HUES64 (cell line): ENCODE data around the gene PMP22. TPM values are rescaled to one million over a fixed set of nuclear protein-coding genes. Genes with fewer than 3 reads are reported as not detected.

Source experiments
- H3K27ac ChIP-seq: 2 replicates; pipeline ENCODE4 v1.7.0; 2013; ENCODE audit warnings: low read depth, low read length, inconsistent platforms
- H3K27me3 ChIP-seq: 2 replicates; pipeline ENCODE4 v1.6.1; 2013; ENCODE audit warnings: mild to moderate bottlenecking, low read length; ENCODE audit not compliant: insufficient read depth
- H3K36me3 ChIP-seq: 2 replicates; pipeline ENCODE4 v1.6.1; 2013; ENCODE audit warnings: mild to moderate bottlenecking, low read length; ENCODE audit not compliant: insufficient read depth
- H3K4me1 ChIP-seq: 2 replicates; pipeline ENCODE4 v1.6.1; 2013; ENCODE audit warnings: mild to moderate bottlenecking, low read length, moderate library complexity; ENCODE audit not compliant: insufficient read depth
- H3K4me3 ChIP-seq: 2 replicates; pipeline ENCODE4 v1.5.1; 2013; ENCODE audit warnings: mild to moderate bottlenecking, low read length, moderate library complexity
- H3K9ac ChIP-seq: 2 replicates; pipeline ENCODE4 v1.6.1; 2013; ENCODE audit warnings: mild to moderate bottlenecking, low read depth, low read length
- H3K9me3 ChIP-seq: 2 replicates; pipeline ENCODE4 v1.6.1; 2013; ENCODE audit warnings: low read depth, low read length; ENCODE audit not compliant: insufficient read depth
- WGBS: fragments of 150-250, 120-280 bp; methylation state at CpG from one replicate; pipeline ENCODE4 v1.1.7; 2013; ENCODE audit warnings: missing lambda C conversion rate; 5-methylcytosine and 5-hydroxymethylcytosine counted together
- polyA plus RNA-seq, 2 experiments: library from polyadenylated mRNA; stranded (reverse); fragments of 50-300 nt; gene quantifications; one replicate each; pipeline ENCODE4 v1.2.3, GENCODE V29; 2013

The PMP22 gene
- polyA plus RNA-seq (2013, experiment 1 of 2): 4.9 TPM
- 5.8 TPM for polyA plus RNA-seq (2013, experiment 2 of 2)

GRCh38 chr17:15265131-15265530, at the start of gene PMP22:
PMP22 (minus strand) TSS chr17:15265326; CDS start chr17:15260727, 4,599 bp downstream.
- Histone ChIP-seq H3K4me1 (peaks cover 3% of the 10 kb centered on the region; the same call in 1 of the 2 replicates), H3K27me3 (peaks cover 74% of the 10 kb centered on the region), H3K27ac (no peak within 1 kb of the TSS), H3K9ac (no peak within 1 kb of the TSS), H3K36me3 (no peaks in the 10 kb centered on the region), H3K4me3 (no peak within 1 kb of the TSS), H3K9me3 (no peaks in the 10 kb centered on the region)
- 83% methylated on average over 6 of the region's 6 CpGs for whole genome bisulfite sequencing

- no peaks in the 10 kb centered on the region for H3K27me3 ChIP-seq
- WGBS: 94% methylated on average over 5 of the region's 5 CpGs
Measured at GRCh38 chr17:15311996-15312395, 46.9 kb upstream of the PMP22 start.

GRCh38 chr17:15309793-15310192, 44.7 kb upstream of the PMP22 start:
- 90% methylated on average over 3 of the region's 3 CpGs for WGBS
- Histone ChIP-seq H3K27ac (no peak overlapping the region), H3K4me1 (no peaks in the 10 kb centered on the region), H3K36me3 (no peaks in the 10 kb centered on the region), H3K9me3 (no peaks in the 10 kb centered on the region), H3K4me3 (no peak overlapping the region), H3K27me3 (no peaks in the 10 kb centered on the region), H3K9ac (no peak overlapping the region)

More at GRCh38 chr17:15311996-15312395, 46.9 kb upstream of the PMP22 start:
- H3K27ac ChIP-seq: no peak overlapping the region
- no peak overlapping the region for H3K9ac ChIP-seq
- no peaks in the 10 kb centered on the region for H3K4me1 ChIP-seq
- H3K4me3 ChIP-seq: no peak overlapping the region
- H3K36me3 ChIP-seq: no peaks in the 10 kb centered on the region
- no peaks in the 10 kb centered on the region for H3K9me3 ChIP-seq

- no peak overlapping the region for H3K4me3 ChIP-seq
- 94% methylated on average over 3 of the region's 3 CpGs for whole genome bisulfite sequencing
- no peaks in the 10 kb centered on the region for H3K4me1 ChIP-seq
- H3K36me3 ChIP-seq: no peaks in the 10 kb centered on the region
- no peaks in the 10 kb centered on the region for H3K9me3 ChIP-seq
- H3K27ac ChIP-seq: no peak overlapping the region
- no peak overlapping the region for H3K9ac ChIP-seq
- H3K27me3 ChIP-seq: no peaks in the 10 kb centered on the region
Measured at GRCh38 chr17:15309236-15309635, 44.1 kb upstream of the PMP22 start.

- Histone ChIP-seq H3K36me3 (no peaks in the 10 kb centered on the region), H3K4me3 (no peak overlapping the region), H3K9ac (no peak overlapping the region), H3K27ac (no peak overlapping the region), H3K9me3 (no peaks in the 10 kb centered on the region), H3K4me1 (no peaks in the 10 kb centered on the region), H3K27me3 (no peaks in the 10 kb centered on the region)
- 93% methylated on average over 7 of the region's 7 CpGs for WGBS
Measured at GRCh38 chr17:15308758-15309157, 43.6 kb upstream of the PMP22 start.

GRCh38 chr17:15307710-15308111, 42.6 kb upstream of the PMP22 start:
- no peaks in the 10 kb centered on the region for H3K27me3 ChIP-seq
- no peaks in the 10 kb centered on the region for H3K9me3 ChIP-seq
- H3K4me1 ChIP-seq: no peaks in the 10 kb centered on the region
- no peak overlapping the region for H3K4me3 ChIP-seq
- no peak overlapping the region for H3K27ac ChIP-seq
- WGBS: 81% methylated on average over 4 of the region's 4 CpGs
- no peak overlapping the region for H3K9ac ChIP-seq
- no peaks in the 10 kb centered on the region for H3K36me3 ChIP-seq

- Histone ChIP-seq H3K36me3 (no peaks in the 10 kb centered on the region), H3K9ac (no peak overlapping the region), H3K4me1 (no peaks in the 10 kb centered on the region), H3K27me3 (no peaks in the 10 kb centered on the region), H3K27ac (no peak overlapping the region), H3K4me3 (no peak overlapping the region), H3K9me3 (no peaks in the 10 kb centered on the region)
- 92% methylated on average over 13 of the region's 14 CpGs for WGBS
Measured at GRCh38 chr17:15303851-15304250, 38.7 kb upstream of the PMP22 start.

- no peak overlapping the region for H3K4me3 ChIP-seq
- WGBS: 87% methylated on average over 3 of the region's 3 CpGs
Measured at GRCh38 chr17:15303268-15303667, 38.1 kb upstream of the PMP22 start.

GRCh38 chr17:15301845-15302244, 36.7 kb upstream of the PMP22 start:
- H3K4me3 ChIP-seq: no peak overlapping the region
- no peaks in the 10 kb centered on the region for H3K36me3 ChIP-seq
- no peak overlapping the region for H3K9ac ChIP-seq
- 96% methylated on average over 6 of the region's 6 CpGs for WGBS
- H3K27ac ChIP-seq: no peak overlapping the region
- H3K27me3 ChIP-seq: no peaks in the 10 kb centered on the region
- H3K4me1 ChIP-seq: no peaks in the 10 kb centered on the region
- H3K9me3 ChIP-seq: no peaks in the 10 kb centered on the region

More at GRCh38 chr17:15303268-15303667, 38.1 kb upstream of the PMP22 start:
- H3K27ac ChIP-seq: no peak overlapping the region
- no peaks in the 10 kb centered on the region for H3K36me3 ChIP-seq
- H3K9ac ChIP-seq: no peak overlapping the region
- H3K4me1 ChIP-seq: no peaks in the 10 kb centered on the region
- no peaks in the 10 kb centered on the region for H3K27me3 ChIP-seq
- no peaks in the 10 kb centered on the region for H3K9me3 ChIP-seq

GRCh38 chr17:15298176-15298575, 33.0 kb upstream of the PMP22 start:
- 95% methylated on average over 5 of the region's 5 CpGs for WGBS

GRCh38 chr17:15293558-15293957, 28.4 kb upstream of the PMP22 start:
- no peak overlapping the region for H3K9ac ChIP-seq
- H3K4me1 ChIP-seq: 0 out of 2 replicates have a peak, but pooled peaks cover 3% of the 10 kb centered on the region
- no peaks in the 10 kb centered on the region for H3K27me3 ChIP-seq
- no peak overlapping the region for H3K27ac ChIP-seq
- WGBS: 100% methylated on average over 3 of the region's 3 CpGs
- no peak overlapping the region for H3K4me3 ChIP-seq
- no peaks in the 10 kb centered on the region for H3K36me3 ChIP-seq
- no peaks in the 10 kb centered on the region for H3K9me3 ChIP-seq

More at GRCh38 chr17:15298176-15298575, 33.0 kb upstream of the PMP22 start:
- H3K9ac ChIP-seq: no peak overlapping the region
- no peaks in the 10 kb centered on the region for H3K4me1 ChIP-seq
- H3K9me3 ChIP-seq: no peaks in the 10 kb centered on the region
- H3K27ac ChIP-seq: no peak overlapping the region
- H3K27me3 ChIP-seq: no peaks in the 10 kb centered on the region
- H3K36me3 ChIP-seq: no peaks in the 10 kb centered on the region
- no peak overlapping the region for H3K4me3 ChIP-seq
